A204.1 (cell line): ENCODE measurements around the gene MKI67.
"Not testable (repeated sequence)": the region's sequence is repeated elsewhere in the genome, so short reads cannot be mapped to it uniquely, and the experiment has no call there.

Experiments
- FAIRE-seq: peaks from 2 replicates; lab custom pipeline; 2012; peaks lifted over from hg19 to GRCh38; lab: Jason Lieb, UNC

MKI67 gene

GRCh38 chr10:128109707-128110106, 16.5 kb downstream of the MKI67 start:
- FAIRE-seq = no peak

GRCh38 chr10:128105383-128105782, 20.8 kb downstream of the MKI67 start:
- FAIRE-seq = no peak

- FAIRE-seq = no peak
Observed at GRCh38 chr10:128103229-128103714, 23.0 kb downstream of the MKI67 start.

- no peak for FAIRE-seq
Observed at GRCh38 chr10:128102480-128103228, 23.6 kb downstream of the MKI67 start.

GRCh38 chr10:128101901-128102300, 24.3 kb downstream of the MKI67 start:
- FAIRE-seq = no peak

- FAIRE-seq = no peak
Observed at GRCh38 chr10:128099901-128100300, 26.3 kb downstream of the MKI67 start.

- no peak for FAIRE-seq
Observed at GRCh38 chr10:128098631-128099030, 27.6 kb downstream of the MKI67 start.

GRCh38 chr10:128097783-128098182, 28.4 kb downstream of the MKI67 start:
- no peak for FAIRE-seq

GRCh38 chr10:128096486-128097199, 29.6 kb downstream of the MKI67 start:
- FAIRE-seq = no peak

- no peak for FAIRE-seq
Observed at GRCh38 chr10:128095753-128096469, 30.3 kb downstream of the MKI67 start.

- FAIRE-seq = no peak
Observed at GRCh38 chr10:128095027-128095752, 31.0 kb downstream of the MKI67 start.

- not testable (repeated sequence) for FAIRE-seq
Observed at GRCh38 chr10:128094596-128094995, 31.6 kb downstream of the MKI67 start.

- FAIRE-seq = no peak
Observed at GRCh38 chr10:128092454-128092853, 33.8 kb downstream of the MKI67 start.

GRCh38 chr10:128091636-128092210, 34.5 kb downstream of the MKI67 start:
- FAIRE-seq = no peak

- FAIRE-seq = no peak
Observed at GRCh38 chr10:128087884-128088709, 38.1 kb downstream of the MKI67 start.

- FAIRE-seq = no peak
Observed at GRCh38 chr10:128087146-128087883, 38.9 kb downstream of the MKI67 start.

GRCh38 chr10:128086003-128086863, 40.0 kb downstream of the MKI67 start:
- no peak for FAIRE-seq

GRCh38 chr10:128084991-128085390, 41.2 kb downstream of the MKI67 start:
- FAIRE-seq = no peak

GRCh38 chr10:128084364-128084763, 41.9 kb downstream of the MKI67 start:
- no peak for FAIRE-seq
